ENCODE data around the gene ATP10D. TPM values are rescaled to one million over a fixed set of nuclear protein-coding genes. Genes with fewer than 3 reads are reported as not detected.

Gene ATP10D
- polyA plus RNA-seq, 1 donor from 2014 or later, result 16.2 TPM

DNA sequence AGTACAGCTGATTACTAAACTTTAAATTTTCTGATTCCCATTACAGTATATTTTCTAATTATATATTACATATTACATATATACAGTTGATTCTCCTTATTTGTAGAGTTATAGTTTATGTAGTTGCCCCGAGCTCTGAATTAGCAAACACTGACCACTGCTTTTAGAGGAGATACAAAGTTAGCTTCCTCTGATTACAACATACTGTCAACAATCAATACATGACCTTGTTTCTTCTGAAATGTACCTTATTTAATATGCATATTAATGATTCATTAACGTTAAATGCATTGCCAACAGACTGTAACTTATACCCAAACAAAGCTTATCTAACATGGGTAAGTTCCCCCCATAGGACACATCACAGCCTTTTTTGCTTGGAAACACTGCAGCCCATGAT is 81.5 kb downstream of the ATP10D start:
- no peak overlapping the region for H3K4me3 Mint-ChIP-seq
- peaks cover 4 to 10% (median 5%) of the 10 kb centered on the region in 3 donors for H3K4me1 Mint-ChIP-seq
- H3K36me3 Mint-ChIP-seq, result peaks cover 10% of the 10 kb centered on the region
- no peaks in the 10 kb centered on the region for H3K27me3 Mint-ChIP-seq
- no peaks in the 10 kb centered on the region for H3K9me3 Mint-ChIP-seq
- no peak overlapping the region for H3K27ac Mint-ChIP-seq

DNA sequence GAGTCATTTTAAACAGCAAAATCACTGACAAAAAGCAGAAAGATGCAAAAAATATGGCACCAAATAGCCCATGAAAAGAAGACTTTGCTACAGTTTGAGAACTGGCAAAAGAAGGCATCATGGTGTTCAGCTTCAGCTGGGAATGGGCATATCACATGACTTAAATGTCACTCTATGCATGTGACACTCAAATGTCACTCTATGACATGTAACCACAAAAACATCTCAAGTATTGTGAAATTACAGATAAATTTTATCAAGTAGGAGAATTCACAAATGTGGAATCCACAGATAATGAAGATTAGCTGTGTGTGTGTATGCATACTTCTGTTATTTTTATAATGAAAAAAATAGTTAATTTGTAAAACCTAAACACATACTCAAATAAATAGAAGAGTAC is 81.9 kb downstream of the ATP10D start:
- Mint-ChIP-seq H3K4me1 (peaks cover 4 to 10% (median 5%) of the 10 kb centered on the region in 3 donors), H3K27me3 (no peaks in the 10 kb centered on the region), H3K9me3 (no peaks in the 10 kb centered on the region), H3K4me3 (no peak overlapping the region), H3K27ac (no peak overlapping the region), H3K36me3 (peaks cover 12% of the 10 kb centered on the region)

DNA sequence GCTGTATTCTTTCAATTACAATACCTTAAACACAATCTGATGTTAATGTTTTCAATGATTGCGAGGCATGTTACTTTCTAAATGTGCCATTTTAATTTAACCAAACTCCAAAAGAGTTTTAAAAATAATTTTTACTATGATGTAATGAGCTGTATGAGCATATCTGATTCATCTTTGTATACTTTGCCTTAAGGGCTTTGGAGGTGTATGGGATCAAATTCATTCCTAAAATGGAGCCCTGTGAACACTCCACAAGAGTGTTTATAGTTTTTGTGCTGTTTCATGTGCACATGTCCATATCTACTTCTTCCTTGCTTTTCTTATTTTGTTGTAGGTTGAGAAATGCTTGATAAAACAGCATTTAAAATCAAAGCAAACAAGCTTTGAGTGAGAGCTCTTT is 82.4 kb downstream of the ATP10D start:
- no peak overlapping the region for H3K4me3 Mint-ChIP-seq
- no peak overlapping the region for H3K27ac Mint-ChIP-seq
- H3K27me3 Mint-ChIP-seq, result no peaks in the 10 kb centered on the region
- peaks cover 14% of the 10 kb centered on the region for H3K36me3 Mint-ChIP-seq
- peaks cover 4 to 10% (median 5%) of the 10 kb centered on the region in 3 donors for H3K4me1 Mint-ChIP-seq
- no peaks in the 10 kb centered on the region for H3K9me3 Mint-ChIP-seq

DNA sequence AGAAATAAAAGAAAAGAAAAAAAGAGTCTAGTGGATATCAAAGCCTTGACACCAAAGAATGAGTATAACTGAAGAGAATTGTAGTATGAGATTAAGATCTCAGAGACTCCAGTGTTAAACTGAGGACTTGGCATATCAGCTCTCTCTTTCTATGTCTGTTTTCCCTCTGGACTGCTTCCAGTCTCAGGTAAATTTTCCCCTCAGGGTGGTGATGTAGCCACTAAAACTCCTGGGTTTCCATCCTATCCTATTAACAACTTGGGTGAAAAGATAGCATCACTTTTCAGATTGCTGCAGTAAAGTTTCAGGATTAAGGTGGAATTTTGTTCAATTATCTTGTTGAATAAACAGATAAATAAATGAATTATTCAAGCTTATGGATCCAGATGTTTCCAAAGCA is 85.7 kb downstream of the ATP10D start:
- H3K4me3 Mint-ChIP-seq, result no peak overlapping the region
- H3K27ac Mint-ChIP-seq, result no peak overlapping the region
- H3K9me3 Mint-ChIP-seq, result no peaks in the 10 kb centered on the region
- peaks cover 27% of the 10 kb centered on the region for H3K36me3 Mint-ChIP-seq
- H3K27me3 Mint-ChIP-seq, result no peaks in the 10 kb centered on the region
- H3K4me1 Mint-ChIP-seq, result no peaks in the 10 kb centered on the region

DNA sequence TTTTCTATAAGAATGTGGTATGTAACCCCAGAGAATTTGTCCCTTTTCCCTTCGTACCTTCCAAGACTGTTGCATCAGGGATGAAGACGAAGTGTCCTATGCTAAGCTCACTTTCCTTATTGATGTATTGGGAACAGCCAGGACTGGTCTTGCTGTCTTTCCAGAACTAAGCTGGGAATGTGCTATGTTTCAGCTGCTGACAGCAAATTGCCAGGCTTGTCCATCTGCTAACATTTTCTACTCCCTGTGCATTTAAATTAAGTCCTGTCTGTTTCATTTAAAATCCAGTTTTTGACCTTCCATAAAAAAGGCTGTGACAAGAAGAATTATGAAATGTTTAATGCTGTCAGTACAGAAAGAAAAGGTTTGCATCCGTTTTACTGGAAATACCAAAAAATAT is 87.9 kb downstream of the ATP10D start:
- no peaks in the 10 kb centered on the region for H3K4me1 Mint-ChIP-seq
- H3K36me3 Mint-ChIP-seq, result peaks cover 27% of the 10 kb centered on the region
- H3K27me3 Mint-ChIP-seq, result no peaks in the 10 kb centered on the region
- H3K9me3 Mint-ChIP-seq, result no peaks in the 10 kb centered on the region
- peak overlapping the region in 1 of 4 donors; percentile 15 for H3K4me3 Mint-ChIP-seq
- no peak overlapping the region for H3K27ac Mint-ChIP-seq

DNA sequence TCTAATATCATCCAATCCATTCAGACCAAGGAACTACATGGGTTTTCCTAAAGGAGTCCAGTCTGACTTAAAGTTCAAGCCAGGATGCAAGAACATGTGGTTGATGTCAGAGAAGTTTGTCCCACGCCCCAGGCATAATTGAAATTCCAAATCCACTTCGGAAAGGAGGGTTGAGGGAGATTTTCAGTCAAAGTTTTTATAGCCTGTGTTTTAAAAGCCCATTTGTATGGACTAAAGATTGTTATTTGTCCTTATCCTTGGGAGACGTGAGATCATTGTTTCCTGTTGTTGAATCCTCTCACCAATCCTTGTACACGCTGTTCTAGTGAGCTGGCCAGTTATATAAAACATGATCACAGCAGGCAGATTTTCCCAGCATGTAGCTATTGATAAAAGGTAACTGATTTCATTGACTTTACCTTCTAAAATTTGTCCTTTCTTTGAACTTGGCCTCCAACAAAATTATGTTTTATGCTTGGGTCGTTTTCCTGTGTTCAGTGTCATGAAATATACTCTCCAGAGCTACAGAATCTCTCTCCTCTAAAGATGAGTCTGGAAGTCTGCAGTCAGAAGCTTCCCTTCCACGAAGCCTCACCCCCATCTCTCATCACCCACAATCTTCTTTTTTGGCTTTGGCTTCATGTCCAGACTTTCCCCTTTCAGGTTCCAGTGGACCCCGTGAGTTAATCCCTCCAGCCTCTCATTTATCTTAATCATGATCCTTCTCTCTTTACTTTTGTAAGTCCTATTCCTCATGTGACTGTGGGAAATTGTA is 92.9 kb downstream of the ATP10D start:
- Mint-ChIP-seq H3K4me3 (no peak overlapping the region), H3K9me3 (no peaks in the 10 kb centered on the region), H3K27me3 (no peaks in the 10 kb centered on the region), H3K4me1 (no peaks in the 10 kb centered on the region), H3K27ac (no peak overlapping the region), H3K36me3 (peaks cover 31% of the 10 kb centered on the region)

DNA sequence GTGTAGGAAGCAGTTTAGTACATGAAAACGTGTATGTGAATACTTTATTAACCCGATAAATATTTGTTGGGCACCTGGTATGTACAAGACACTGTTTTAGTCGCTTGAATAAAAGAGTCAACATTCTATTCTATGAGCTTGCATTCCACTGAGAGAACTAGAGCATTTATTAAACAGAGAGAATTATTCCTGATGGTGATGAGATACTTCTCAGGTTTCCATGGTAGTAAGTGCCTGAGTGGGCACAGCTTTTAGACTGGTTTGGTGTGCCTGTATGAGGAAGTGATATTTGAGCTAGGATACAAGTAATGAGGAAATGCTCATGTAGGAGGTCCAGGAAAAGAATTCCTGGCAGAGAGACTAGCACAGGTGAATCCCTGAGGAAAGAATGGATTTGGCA is 94.2 kb downstream of the ATP10D start:
- no peaks in the 10 kb centered on the region for H3K4me1 Mint-ChIP-seq
- peaks cover 34% of the 10 kb centered on the region for H3K36me3 Mint-ChIP-seq
- no peaks in the 10 kb centered on the region for H3K9me3 Mint-ChIP-seq
- H3K27me3 Mint-ChIP-seq, result no peaks in the 10 kb centered on the region
- no peak overlapping the region for H3K27ac Mint-ChIP-seq
- H3K4me3 Mint-ChIP-seq, result no peak overlapping the region

DNA sequence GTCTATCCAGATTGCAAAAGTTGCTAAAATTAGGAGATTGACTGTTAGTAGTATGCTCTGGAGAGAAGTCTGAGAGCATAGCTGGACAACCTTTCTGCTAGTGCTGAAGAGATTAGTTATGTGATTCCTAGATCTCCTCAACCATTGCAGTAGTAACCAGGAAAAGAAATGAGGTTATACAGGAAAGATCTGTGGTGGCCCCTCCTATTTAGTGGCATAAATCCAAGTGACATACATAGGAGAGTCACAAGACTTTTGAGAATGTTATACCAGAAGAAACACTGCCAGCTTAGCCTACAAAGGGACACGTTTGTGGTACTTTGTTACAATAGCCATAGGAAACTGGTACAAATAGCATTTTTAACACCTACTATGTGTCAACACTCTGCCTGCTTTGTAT is 105.2 kb downstream of the ATP10D start:
- no peak overlapping the region for H3K4me3 Mint-ChIP-seq
- peaks cover 1 to 16% (median 6%) of the 10 kb centered on the region in 3 donors for H3K9me3 Mint-ChIP-seq
- H3K27me3 Mint-ChIP-seq, result no peaks in the 10 kb centered on the region
- H3K4me1 Mint-ChIP-seq, result no peaks in the 10 kb centered on the region
- H3K27ac Mint-ChIP-seq, result no peak overlapping the region
- H3K36me3 Mint-ChIP-seq, result peaks cover 26% of the 10 kb centered on the region

DNA sequence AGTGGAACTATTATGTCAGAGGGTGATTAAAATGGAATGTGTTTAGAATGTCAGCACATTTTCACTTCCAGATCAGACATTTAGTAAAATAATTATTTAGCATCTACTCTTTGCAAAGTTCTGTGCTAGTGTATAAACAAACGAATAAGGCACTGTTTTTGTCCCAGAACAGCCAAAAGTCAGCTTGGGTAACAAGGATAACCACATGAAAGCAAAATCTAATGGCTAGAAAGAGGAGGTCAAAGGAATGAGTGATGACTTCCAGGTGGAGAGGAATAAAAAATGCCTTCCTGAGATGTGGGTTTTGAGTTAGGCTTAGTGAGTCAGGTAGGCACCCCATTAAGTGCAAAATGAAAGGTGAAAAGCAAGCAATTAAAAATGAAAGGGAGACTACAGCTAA is 112.6 kb downstream of the ATP10D start:
- H3K4me1 Mint-ChIP-seq, result no peaks in the 10 kb centered on the region
- no peak overlapping the region for H3K4me3 Mint-ChIP-seq
- H3K27ac Mint-ChIP-seq, result no peak overlapping the region
- peaks cover 0 to 1% (median 0%) of the 10 kb centered on the region in 3 donors for H3K9me3 Mint-ChIP-seq
- H3K36me3 Mint-ChIP-seq, result peaks cover 2% of the 10 kb centered on the region
- no peaks in the 10 kb centered on the region for H3K27me3 Mint-ChIP-seq

DNA sequence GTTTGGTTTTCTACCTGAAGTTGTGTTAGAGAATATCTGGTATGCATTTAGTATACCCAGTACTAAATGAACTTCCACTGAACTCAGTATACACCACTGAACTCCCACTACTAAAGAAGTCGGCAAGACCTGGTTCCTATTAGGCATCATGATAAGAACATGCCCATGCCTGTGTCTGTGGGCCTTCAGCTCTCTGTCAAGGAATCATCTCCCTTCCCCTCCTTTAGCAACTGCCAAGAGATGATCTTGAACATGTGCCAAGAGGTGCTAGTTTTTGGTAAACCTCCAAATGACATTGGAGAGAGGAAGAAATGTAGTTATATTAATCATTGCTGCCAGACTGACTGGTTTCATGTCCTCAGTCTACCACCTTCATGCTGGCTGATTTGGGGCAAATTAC is 113.2 kb downstream of the ATP10D start:
- H3K4me3 Mint-ChIP-seq, result no peak overlapping the region

DNA sequence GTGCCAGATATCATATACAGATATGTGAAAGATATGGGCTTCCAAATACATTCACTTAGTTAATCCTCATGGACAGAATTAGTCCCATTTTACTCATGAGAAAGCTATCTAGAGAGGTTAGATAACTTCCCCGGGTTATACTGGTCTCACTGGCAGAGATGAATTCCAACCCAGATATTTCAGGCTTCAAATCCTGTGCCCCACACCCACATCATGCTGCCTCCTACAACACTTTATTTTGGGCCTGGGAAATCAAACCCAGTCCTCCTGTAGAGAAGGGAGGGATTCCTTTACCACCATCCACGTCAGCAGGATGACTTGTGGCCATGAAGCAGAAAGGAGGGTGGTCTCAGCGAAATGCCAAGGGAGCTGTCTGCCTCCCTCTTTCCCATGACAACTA is 113.8 kb downstream of the ATP10D start:
- no peak overlapping the region for H3K27ac Mint-ChIP-seq
- H3K36me3 Mint-ChIP-seq, result peaks cover 2% of the 10 kb centered on the region
- H3K4me3 Mint-ChIP-seq, result no peak overlapping the region
- no peaks in the 10 kb centered on the region for H3K27me3 Mint-ChIP-seq
- H3K9me3 Mint-ChIP-seq, result peaks cover 0 to 6% (median 1%) of the 10 kb centered on the region in 3 donors
- H3K4me1 Mint-ChIP-seq, result no peaks in the 10 kb centered on the region

More for the DNA sequence above, 113.2 kb downstream of the ATP10D start:
- peaks cover 0 to 5% (median 1%) of the 10 kb centered on the region in 3 donors for H3K9me3 Mint-ChIP-seq
- no peaks in the 10 kb centered on the region for H3K4me1 Mint-ChIP-seq
- H3K27me3 Mint-ChIP-seq, result no peaks in the 10 kb centered on the region
- H3K36me3 Mint-ChIP-seq, result peaks cover 2% of the 10 kb centered on the region
- no peak overlapping the region for H3K27ac Mint-ChIP-seq

DNA sequence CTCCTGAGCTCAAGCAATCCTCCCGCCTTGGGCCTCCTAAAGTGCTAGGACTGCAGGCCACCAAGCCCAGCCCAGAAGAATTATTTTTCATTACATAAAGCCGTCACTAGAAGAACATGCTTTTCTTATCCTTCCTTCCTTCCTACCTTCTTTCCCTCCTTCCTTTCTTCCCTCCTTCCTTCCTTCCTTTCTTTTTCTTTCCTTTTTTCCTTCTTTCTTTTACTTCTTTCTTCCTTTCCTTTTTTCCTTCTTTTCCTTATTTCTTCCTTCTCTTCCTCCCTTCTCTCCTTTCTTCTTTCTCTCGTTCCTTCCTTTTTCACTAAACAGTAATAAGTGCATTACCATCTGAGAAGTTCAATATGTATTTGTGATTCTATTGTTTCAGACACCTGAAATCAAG is 121.4 kb downstream of the ATP10D start:
- no peak overlapping the region for H3K27ac Mint-ChIP-seq
- no peak overlapping the region for H3K4me3 Mint-ChIP-seq
- H3K9me3 Mint-ChIP-seq, result peaks cover 0 to 10% (median 4%) of the 10 kb centered on the region in 3 donors
- peaks cover 0 to 3% (median 0%) of the 10 kb centered on the region in 3 donors for H3K4me1 Mint-ChIP-seq
- no peaks in the 10 kb centered on the region for H3K36me3 Mint-ChIP-seq
- H3K27me3 Mint-ChIP-seq, result no peaks in the 10 kb centered on the region

DNA sequence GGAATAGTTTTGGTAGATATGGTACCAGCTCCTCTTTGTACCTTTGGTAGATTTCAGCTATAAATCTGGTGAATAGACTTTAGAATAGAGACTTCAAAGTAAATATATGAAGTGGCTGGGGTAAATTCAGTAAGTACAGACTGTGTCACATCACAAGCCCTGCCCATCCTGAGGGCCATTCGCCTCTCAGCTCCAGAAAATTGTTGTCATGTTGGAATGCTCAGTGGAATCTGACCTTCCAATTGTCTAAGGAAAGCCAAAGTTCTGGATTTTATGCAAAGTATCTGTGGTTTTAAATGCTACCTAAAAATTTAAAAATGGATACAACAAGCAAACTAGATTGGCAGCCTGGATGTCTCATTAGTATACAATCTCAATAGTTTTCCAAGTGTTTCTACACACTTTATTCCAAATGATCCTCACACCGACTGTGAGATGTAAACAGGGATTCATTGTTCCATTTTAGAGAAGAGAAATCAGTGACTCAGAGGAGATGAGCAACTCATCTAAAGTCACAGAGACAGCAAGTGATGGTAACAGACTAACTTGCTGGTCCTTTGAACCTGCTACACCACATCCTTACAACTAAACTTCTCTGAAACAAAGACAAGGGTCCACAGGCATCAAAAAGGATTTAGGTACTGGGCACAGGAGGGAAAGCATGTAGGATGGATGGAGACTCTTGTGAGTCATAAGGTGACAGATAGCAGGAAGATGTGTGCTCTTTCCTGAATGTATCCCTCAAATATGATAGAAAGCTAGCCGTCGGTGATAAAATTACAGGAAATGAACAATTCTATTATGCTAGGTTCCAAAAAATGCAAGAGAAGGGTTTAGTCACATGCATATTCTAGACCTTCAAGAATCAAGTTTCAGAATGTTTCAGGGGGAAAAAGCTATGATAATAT is 127.3 kb downstream of the ATP10D start:
- H3K36me3 Mint-ChIP-seq, result no peaks in the 10 kb centered on the region
- H3K9me3 Mint-ChIP-seq, result no peaks in the 10 kb centered on the region
- no peak overlapping the region for H3K27ac Mint-ChIP-seq
- H3K4me3 Mint-ChIP-seq, result no peak overlapping the region
- no peaks in the 10 kb centered on the region for H3K4me1 Mint-ChIP-seq
- H3K27me3 Mint-ChIP-seq, result no peaks in the 10 kb centered on the region

DNA sequence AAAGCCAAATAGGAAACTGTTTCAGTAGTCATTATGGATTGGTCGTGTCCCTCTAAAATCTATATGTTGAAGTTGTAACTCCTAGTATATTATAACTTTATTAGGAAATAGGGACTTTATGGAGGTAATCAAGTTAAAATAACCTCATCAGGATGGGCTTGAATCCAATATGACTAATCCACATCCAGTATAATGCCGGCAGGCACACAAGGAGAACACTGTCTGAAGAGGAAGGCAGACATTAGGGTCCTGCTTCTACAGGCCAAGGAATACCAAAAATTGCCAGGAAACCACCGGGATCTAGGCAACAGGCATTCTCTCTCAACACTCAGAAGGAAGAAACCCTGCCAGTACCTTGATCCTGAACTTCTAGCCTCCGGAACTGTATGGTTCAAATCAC is 130.3 kb downstream of the ATP10D start:
- H3K36me3 Mint-ChIP-seq, result no peaks in the 10 kb centered on the region
- H3K27ac Mint-ChIP-seq, result no peak overlapping the region
- no peaks in the 10 kb centered on the region for H3K4me1 Mint-ChIP-seq
- H3K9me3 Mint-ChIP-seq, result peaks cover 0 to 2% (median 0%) of the 10 kb centered on the region in 3 donors
- H3K27me3 Mint-ChIP-seq, result no peaks in the 10 kb centered on the region
- H3K4me3 Mint-ChIP-seq, result no peak overlapping the region

DNA sequence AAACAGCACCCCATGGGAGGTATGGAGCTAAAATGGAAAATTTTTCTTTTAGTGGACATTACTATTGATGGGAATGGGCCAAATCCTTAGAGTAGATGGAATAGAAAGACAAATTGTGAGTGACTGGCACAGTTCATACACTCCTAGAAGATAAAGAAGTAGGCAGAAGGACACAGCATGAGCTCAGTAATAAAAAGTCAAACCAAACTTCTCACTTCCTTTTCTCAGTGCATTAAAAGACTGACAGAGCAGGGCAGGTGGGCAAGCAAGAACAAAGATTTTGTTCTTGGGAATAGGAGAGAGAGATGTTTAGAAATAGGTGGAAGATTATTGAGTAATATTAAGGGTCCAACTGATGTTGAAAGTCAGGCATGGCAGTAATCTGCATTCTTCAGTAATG is 132.5 kb downstream of the ATP10D start:
- Mint-ChIP-seq H3K27me3 (no peaks in the 10 kb centered on the region), H3K27ac (no peak overlapping the region), H3K4me3 (no peak overlapping the region), H3K4me1 (no peaks in the 10 kb centered on the region), H3K36me3 (no peaks in the 10 kb centered on the region), H3K9me3 (peaks cover 0 to 2% (median 1%) of the 10 kb centered on the region in 3 donors)
